Caco-2 (cell line): ENCODE results near the gene ADD3. TPM values are rescaled to one million over a fixed set of nuclear protein-coding genes. Genes with fewer than 3 reads are reported as not detected.
"Not testable (repeated sequence)": the region's sequence is repeated elsewhere in the genome, so short reads cannot be mapped to it uniquely, and the experiment has no call there.

ENCODE experiments used
- BruUV-seq: library from RNA; stranded (reverse); fragments of 400-500 nt; replicated peaks from 2 replicates; lab custom pipeline; 2021; lab: Mats Ljungman, UMichigan
- CTCF ChIA-PET: fragments of 300-600 bp; sonication (Branson Sonifier 250); formaldehyde crosslinking; loops from one replicate; lab custom pipeline; 2022; ENCODE audit warnings: antibody characterized with exemption; lab: Charles Lee
- POLR2A ChIA-PET: fragments of 300-600 bp; sonication (Branson Sonifier 250); formaldehyde crosslinking; loops from one replicate; lab custom pipeline; 2022; ENCODE audit warnings: antibody characterized with exemption; lab: Charles Lee
- DNase-seq, 2 experiments: peaks; one replicate each; pipeline versions ENCODE4 v3.0.0 to v3.0.0-alpha.2; 2020 to 2022
- H3K27me3 ChIP-seq: replicated peaks from 2 replicates; pipeline ENCODE4 v1.6.0; 2011; ENCODE audit warnings: low read length; ENCODE audit not compliant: control insufficient read depth, insufficient read depth
- H3K36me3 ChIP-seq: 2 replicates; pipeline ENCODE4 v1.5.1; 2011; ENCODE audit warnings: low read length; ENCODE audit not compliant: control insufficient read depth, insufficient read depth
- H3K4me1 ChIP-seq: fragments of 250-450 bp; sonication (Bioruptor Pico); 2 replicates; pipeline ENCODE4 v1.5.1; 2020; ENCODE audit warnings: mild to moderate bottlenecking
- H3K4me3 ChIP-seq: 2 replicates; pipeline ENCODE4 v1.5.1; 2011; ENCODE audit warnings: low read depth, mild to moderate bottlenecking, control low read depth, low read length
- H3K9me3 ChIP-seq: fragments of 250-450 bp; sonication (Bioruptor Pico); 2 replicates; pipeline ENCODE4 v1.5.1; 2020; ENCODE audit warnings: mild to moderate bottlenecking, moderate library complexity
- H3K27ac Mint-ChIP-seq: one replicate; pipeline ENCODE4 v1.8.0; 2022; ENCODE audit warnings: mixed read lengths; ENCODE audit not compliant: unreplicated experiment
- H3K27me3 Mint-ChIP-seq: one replicate; pipeline ENCODE4 v1.8.0; 2022; ENCODE audit warnings: mixed read lengths; ENCODE audit not compliant: insufficient read depth, unreplicated experiment
- H3K36me3 Mint-ChIP-seq: one replicate; pipeline ENCODE4 v1.8.0; 2022; ENCODE audit warnings: mild to moderate bottlenecking, mixed read lengths; ENCODE audit not compliant: insufficient read depth, unreplicated experiment
- H3K4me1 Mint-ChIP-seq: one replicate; pipeline ENCODE4 v1.8.0; 2022; ENCODE audit warnings: low read depth, mixed read lengths; ENCODE audit not compliant: unreplicated experiment
- H3K4me3 Mint-ChIP-seq: one replicate; pipeline ENCODE4 v1.8.0; 2022; ENCODE audit warnings: mild to moderate bottlenecking, moderate library complexity, mixed read lengths; ENCODE audit not compliant: unreplicated experiment
- H3K9me3 Mint-ChIP-seq: one replicate; pipeline ENCODE4 v1.8.0; 2022; ENCODE audit warnings: mixed read lengths; ENCODE audit not compliant: unreplicated experiment
- intact Hi-C: fragments of 100-400 bp; cut with micrococcal nuclease; formaldehyde crosslinking; loops from one replicate; pipeline ENCODE4 v1.10.0; 2022; ENCODE audit not compliant: unreplicated experiment
- total RNA-seq: library from RNA; stranded (reverse); gene quantifications from 2 replicates; pipeline ENCODE4 v1.2.3, GENCODE V29; 2022
- TF ChIP-seq, protein P1 (sequence below), 2 experiments: fragments of 200-600 bp in 1 of 2; IDR thresholded peaks; 1 replicate in 1 of 2; 2 replicates in 1 of 2; pipeline versions ENCODE4 v1.5.1 to v1.8.0; 2011 to 2022; ENCODE audit warnings: antibody characterized with exemption in 1 of 2, control low read depth in 1 of 2, inconsistent platforms in 1 of 2, low read depth in 1 of 2, low read length in 1 of 2, mild to moderate bottlenecking in 1 of 2, moderate library complexity in 1 of 2; ENCODE audit not compliant: insufficient read depth in 1 of 2, severe bottlenecking in 1 of 2, unreplicated experiment in 1 of 2

Gene ADD3
- total RNA-seq, 1 experiment from 2014 or later: 264 TPM

DNA sequence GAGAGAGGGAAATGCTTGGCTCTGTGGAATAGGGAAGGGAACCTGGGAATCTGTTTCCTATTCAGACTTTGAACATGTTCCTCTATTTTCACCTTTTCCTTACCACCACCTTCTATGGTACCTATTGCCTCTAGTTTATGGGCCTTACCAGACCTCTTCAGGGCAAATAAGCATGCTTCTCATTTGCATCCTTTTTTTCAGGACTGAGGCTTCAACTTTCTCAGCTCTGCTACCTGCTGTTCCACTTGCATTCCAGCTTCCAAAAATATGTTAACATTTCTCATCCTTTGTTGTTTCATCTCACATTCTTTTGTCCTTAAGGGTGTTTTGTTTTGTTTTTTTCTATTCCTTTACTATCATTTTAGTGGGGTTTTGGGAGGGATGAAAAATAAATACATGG, 121.7 kb downstream of the ADD3 start:
- ChIA-PET CTCF (no interaction called here), POLR2A (no interaction called here)
- Histone ChIP-seq H3K4me1 (no peaks in the 10 kb centered on the region), H3K4me3 (no peak overlapping the region), H3K27me3 (no peaks in the 10 kb centered on the region), H3K36me3 (peaks cover 2% of the 10 kb centered on the region), H3K9me3 (no peaks in the 10 kb centered on the region)
- Mint-ChIP-seq H3K27me3 (no peaks in the 10 kb centered on the region), H3K27ac (no peak overlapping the region), H3K4me3 (no peak overlapping the region), H3K36me3 (peaks cover 84% of the 10 kb centered on the region), H3K9me3 (no peaks in the 10 kb centered on the region), H3K4me1 (no peaks in the 10 kb centered on the region)
- no TSS peak for BruUV-seq
- intact Hi-C loops: no loop called here
- TF ChIP-seq, protein P1, sequence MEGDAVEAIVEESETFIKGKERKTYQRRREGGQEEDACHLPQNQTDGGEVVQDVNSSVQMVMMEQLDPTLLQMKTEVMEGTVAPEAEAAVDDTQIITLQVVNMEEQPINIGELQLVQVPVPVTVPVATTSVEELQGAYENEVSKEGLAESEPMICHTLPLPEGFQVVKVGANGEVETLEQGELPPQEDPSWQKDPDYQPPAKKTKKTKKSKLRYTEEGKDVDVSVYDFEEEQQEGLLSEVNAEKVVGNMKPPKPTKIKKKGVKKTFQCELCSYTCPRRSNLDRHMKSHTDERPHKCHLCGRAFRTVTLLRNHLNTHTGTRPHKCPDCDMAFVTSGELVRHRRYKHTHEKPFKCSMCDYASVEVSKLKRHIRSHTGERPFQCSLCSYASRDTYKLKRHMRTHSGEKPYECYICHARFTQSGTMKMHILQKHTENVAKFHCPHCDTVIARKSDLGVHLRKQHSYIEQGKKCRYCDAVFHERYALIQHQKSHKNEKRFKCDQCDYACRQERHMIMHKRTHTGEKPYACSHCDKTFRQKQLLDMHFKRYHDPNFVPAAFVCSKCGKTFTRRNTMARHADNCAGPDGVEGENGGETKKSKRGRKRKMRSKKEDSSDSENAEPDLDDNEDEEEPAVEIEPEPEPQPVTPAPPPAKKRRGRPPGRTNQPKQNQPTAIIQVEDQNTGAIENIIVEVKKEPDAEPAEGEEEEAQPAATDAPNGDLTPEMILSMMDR (IDR thresholded peaks at IDR 0.05; ENCODE audit: insufficient read depth in 1 of 2, low read depth in 1 of 2, low read length in 1 of 2, severe bottlenecking in 1 of 2, unreplicated experiment in 1 of 2): no peak
- DNase-seq: no peak

DNA sequence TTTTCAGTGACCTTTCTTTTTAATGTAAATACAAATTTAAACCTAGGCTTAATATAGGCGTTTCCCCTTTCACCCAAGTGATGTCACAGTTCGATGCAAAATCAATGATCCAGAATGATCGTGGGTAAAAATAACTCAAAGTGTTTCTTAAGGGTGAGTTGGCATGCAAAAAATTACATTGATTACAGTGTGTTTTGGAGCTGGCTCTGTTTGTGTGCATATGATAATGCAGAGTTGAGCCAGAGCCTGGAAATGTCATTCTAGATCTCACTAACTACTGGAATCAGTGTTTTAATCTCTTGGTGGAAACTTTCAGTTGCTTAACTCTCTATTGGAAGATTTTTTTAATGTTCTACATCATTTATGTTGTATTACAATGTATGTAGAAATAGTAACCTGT, 127.1 kb downstream of the ADD3 start:
- Histone ChIP-seq H3K4me3 (no peak overlapping the region), H3K9me3 (no peaks in the 10 kb centered on the region), H3K36me3 (peaks cover 2% of the 10 kb centered on the region), H3K27me3 (no peaks in the 10 kb centered on the region), H3K4me1 (no peaks in the 10 kb centered on the region)
- ChIA-PET CTCF (no interaction called here), POLR2A (no interaction called here)
- peaks cover 53% of the 10 kb centered on the region for H3K36me3 Mint-ChIP-seq
- no peak for DNase-seq
- intact Hi-C loops: loop anchor here (10.0 kb wide), 1 partner anchor 420 kb away; no protein-coding TSS in a partner anchor
- H3K27ac Mint-ChIP-seq: no peak overlapping the region
- peaks cover 9% of the 10 kb centered on the region for H3K4me1 Mint-ChIP-seq
- H3K27me3 Mint-ChIP-seq: no peaks in the 10 kb centered on the region
- H3K9me3 Mint-ChIP-seq: no peaks in the 10 kb centered on the region
- TSS peak; percentile 45 for BruUV-seq
- H3K4me3 Mint-ChIP-seq: no peak overlapping the region
- TF ChIP-seq, protein P1 (IDR thresholded peaks at IDR 0.05; ENCODE audit: insufficient read depth in 1 of 2, low read depth in 1 of 2, low read length in 1 of 2, severe bottlenecking in 1 of 2, unreplicated experiment in 1 of 2): no peak

DNA sequence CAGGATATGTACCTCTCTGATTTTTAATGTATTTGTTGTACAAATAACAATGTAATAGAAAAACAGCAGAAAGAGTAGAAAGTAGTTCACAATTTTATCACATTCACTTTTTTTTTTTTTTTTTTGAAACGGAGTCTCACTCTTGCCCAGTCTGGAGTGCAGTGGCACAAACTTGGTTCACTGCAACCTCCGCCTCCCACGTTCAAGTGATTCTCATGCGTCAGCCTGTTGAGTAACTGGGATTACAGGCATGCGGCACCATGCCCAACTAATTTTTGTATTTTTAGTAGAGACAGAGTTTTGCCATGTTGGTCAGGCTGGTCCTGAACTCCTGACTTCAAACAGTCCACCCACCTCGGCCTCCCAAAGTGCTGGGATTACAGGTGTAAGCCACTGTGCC, 128.1 kb downstream of the ADD3 start:
- H3K27me3 ChIP-seq, H3K4me1 Mint-ChIP-seq, POLR2A ChIA-PET, H3K9me3 Mint-ChIP-seq, H3K27ac Mint-ChIP-seq, CTCF ChIA-PET, H3K9me3 ChIP-seq, H3K36me3 ChIP-seq, DNase-seq, BruUV-seq, H3K27me3 Mint-ChIP-seq, H3K4me3 ChIP-seq, H3K4me1 ChIP-seq, H3K4me3 Mint-ChIP-seq: not testable (repeated sequence)
- peaks cover 52% of the 10 kb centered on the region for H3K36me3 Mint-ChIP-seq
- intact Hi-C loops: loop anchor here (10.0 kb wide), 1 partner anchor 419 kb away; no protein-coding TSS in a partner anchor
